ENCODE measurements around the gene LZTS3.
"Not testable (repeated sequence)": the region's sequence is repeated elsewhere in the genome, so short reads cannot be mapped to it uniquely, and the experiment has no call there.

Gene LZTS3

DNA sequence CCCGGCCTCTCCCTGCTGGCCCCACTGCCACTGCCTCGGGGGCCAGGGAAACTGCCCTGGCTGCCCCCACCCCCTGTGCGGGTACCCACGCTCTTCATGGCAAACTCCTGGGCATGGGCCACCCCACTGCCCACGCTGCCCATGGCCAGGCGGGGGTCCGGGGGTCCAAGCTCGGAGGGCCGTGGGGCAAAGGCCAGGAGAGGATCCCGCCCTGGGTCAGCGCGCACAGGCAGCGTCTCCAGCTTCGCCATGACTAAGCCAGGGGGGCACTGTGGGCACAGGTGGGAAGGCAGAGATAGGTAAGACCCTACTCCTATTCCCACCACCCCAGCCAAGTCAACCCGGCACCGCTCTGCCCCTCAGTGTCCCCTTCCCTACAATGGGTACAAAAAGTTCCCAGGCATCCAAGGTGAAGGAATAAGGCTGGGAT lies 6.4 kb downstream of the LZTS3 start:
- no peak for FAIRE-seq

DNA sequence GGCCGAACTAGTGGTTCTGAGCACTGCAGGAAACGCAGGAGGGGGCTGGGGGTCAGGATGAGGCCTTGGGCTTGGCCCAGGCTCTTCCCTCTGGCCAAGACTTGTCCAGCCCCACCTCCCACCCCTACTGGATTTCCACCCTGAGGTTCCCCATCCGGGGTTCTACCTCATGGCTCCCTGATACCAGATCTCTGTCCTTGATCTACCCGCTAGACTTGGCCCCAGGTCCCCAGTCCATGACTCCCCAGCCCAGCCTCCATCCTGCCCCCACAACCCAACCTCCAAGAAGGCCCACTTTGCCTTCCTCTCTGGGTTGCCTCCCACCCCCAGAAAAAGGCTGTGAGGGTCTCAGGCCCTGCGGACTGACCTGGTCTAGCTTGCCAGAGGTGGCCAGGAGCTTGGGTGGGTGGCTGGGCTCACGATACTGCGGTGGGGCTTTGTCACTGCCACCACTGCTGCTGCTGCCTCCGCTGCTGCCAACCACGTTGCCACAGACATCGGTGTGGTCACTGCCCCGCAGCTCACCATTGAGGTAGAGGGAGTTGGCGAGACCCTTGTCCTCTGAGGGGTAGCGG lies 6.9 kb downstream of the LZTS3 start:
- no peak for FAIRE-seq

DNA sequence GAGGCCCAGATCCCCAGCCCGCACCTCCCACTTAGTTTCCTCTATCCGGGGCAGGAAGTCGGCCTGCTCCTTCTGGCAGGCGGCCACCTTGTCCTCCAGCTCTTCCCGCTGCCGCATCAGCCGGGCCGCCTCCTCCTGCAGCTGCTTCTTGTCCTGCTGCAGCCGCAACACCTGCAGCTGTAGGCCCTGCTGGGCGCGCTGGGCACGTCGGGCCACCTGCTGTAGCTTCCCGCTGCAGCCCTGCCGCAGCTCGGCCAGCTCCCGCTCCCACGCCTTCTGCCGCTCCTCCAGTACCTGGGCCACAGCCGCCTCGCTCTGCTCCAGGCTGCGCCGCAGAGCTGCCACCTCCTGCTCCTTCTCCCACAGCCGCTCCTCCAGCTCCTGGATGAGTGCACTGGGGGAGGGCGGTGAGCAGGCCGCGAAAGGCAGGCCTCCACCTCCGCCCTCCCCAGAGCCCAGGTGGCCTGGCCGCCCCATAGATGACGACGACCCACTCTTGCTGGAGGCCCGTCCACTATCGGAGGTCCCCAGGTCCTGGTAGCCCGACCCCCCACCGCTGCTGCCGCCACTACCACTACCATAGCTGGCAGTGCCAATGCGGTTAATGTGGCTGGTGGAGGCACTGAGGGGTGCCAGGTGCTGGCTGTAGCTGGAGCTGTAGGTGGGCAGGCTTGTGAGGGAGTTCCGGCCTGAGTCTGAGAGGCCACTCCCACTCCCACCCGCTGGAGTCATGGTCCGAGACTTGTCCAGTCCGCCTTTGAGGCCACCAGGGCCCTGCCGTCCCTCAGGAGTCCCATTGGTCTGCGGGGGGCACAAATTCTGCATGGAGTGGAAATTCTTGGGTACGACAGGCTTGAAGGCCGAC lies 7.6 kb downstream of the LZTS3 start:
- FAIRE-seq: no peak

DNA sequence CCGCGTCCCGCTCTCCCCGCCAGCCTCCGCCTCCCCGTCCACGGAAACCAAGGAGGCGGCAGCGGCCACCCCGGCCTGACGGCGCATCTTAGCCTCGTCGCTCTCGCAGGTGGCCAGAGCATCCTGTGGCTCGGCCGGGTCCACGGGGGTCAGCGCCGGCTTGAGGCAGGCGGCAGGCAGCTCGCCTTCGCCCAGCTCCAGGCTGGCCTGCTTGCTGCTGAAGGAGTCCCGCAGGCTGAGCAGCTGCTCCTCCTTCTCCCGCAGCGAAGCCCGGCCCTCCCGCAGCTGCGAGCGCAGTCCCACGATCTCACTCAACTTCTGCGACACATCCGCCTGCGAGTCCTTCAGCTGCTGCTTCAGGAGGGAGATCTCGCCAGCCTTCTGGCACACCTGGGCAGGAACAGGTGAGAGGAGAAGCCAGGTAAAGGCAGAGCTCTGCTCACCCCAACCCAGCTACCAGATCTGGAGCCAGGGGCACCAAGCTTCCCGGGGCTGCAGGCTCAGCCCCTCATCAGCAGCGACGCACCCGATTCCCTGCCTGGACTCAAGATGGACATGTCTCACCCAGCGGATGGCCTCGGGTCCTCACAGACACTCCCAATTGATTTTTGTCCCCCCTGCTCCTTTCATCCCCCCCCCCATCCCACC lies 8.5 kb downstream of the LZTS3 start:
- no peak for FAIRE-seq

DNA sequence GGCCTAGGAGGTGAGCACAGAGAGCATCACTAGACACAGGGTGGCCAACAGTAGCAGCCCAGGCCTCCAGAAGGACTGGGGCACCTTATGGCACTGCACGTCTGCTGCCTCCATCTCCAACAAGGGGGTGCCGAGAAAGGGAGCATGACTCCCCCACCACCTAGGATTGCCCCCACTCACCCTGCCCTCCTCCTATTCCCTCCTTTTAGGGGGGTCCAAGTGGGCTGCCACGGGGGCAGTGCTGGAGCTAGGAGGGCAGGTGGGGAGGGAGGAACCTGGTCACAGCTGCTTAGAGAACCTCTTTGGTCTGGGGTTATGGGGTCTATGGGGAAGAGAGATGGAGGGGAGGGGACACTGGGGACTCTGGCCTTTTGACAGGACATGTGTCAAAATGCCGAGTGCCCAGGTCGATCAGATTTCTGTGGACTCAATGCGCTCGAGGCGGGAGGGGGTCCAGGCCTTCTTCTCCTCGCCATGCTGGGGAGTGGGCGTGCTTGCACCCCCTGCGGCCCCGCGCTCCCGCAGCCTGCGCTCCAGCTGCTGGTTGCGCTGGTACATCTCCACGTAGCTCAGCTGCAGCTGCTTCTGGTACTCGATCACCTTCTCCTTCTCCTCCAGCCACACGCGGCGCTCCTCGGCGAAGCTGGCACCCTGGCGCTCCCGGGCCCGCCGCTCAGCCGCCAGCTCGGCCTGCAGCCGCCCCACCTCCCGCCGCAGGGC lies 9.1 kb downstream of the LZTS3 start:
- FAIRE-seq: no peak

DNA sequence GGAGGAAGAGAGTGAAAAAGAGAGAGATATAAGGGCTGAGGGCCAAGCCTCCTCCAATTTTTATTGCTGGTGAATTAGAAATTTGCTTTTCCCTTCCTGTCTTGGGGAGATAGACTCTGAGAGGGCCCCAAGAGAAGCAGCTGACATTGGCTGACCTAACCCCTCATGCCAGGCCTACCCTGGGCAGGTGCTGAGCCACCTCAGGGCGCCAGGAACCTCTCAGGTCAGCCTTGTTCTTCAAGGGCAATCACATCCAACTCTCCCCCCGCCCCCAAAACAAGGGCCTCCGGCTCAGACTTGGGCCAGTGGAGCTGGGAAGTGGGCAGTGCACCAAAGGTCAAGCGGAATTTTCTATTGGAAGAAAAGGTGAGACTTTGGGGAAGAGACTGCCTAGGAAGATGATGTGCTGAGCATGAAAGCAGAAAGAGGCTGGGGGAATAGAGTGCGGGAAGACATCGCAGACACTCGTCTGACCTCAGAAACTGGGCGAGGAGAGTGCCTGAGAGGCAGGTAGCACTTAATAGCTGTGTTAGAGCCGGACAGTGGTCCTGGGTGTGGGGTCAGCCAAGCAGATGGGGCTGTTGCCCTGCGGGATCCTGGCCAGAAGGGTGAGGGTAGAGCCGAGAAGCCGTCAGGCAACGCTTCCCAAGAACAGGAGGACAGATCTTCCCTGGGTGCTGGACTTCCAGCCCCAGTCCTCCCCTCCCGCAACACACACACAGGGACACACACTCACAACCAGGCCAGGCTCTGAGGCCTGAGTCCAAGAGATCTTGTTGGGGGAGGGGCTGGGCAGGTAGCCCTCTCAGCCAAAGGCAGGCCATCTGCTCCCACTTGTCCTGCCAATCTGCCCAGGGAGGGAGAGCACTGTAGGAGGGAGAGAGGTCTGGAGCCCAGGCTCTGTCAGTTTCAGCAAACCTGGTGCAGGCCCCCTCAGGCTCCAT lies 10.0 kb downstream of the LZTS3 start:
- no peak for FAIRE-seq

DNA sequence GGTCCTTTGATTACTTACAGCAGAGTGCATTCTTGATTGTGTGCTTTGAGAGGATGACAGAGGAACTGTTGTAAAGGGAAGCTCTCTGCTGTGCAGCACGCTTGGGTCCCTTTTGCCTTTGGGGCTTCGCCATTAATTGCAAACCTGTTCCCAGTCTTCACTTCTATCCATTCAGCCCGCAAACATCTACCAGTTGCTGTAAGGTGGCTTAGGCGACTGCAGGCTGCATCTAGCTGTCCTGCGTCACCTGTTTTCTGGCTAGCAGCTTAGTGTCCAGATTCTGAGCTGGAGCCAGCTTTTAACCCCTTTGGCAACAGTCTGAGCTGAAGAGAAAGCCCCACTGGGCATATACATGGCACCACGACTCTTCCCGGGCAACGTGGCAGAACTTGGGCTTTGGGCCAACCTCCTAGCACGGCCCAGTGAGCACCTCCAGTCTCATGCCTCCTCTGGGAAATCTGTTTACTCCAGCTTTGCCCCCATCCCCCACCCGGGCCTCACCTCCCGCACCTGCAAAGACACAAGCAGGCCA lies 11.2 kb downstream of the LZTS3 start:
- FAIRE-seq: no peak

DNA sequence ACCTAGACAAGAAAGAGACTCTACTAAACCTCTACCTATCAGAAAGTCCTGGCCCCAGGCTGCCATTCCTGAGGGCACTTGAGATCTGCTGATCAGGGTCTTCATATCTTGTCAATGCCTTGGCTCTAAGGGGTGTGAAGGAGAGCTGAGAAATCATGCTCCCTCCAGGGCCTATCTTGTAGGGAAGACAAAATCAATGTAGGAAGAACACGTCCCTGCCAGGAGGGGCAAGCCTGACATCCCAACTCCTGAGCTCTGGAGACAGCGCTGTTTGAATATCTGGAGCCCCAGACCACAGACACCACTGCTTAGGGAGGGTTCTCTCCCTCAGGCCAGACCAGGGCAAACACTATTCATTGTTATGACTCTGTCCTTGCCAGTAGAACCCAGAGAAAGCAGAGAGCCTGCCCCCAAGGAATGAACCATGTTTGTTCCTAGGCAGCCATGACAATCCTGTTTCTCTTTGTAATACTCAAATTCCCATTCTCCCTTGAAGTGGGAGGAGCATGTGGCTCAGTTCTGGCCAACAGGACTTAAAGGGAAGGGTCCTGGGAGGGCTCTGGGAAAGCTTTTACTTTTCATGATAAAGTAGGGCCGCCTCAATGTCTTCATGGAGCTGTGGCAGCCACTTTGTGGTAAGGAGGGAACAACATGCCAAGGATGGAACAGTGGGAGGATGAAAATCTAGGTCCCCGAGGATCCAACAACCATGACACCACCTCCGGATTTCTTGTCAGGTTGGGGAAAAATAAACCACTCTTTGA lies 11.9 kb downstream of the LZTS3 start:
- no peak for FAIRE-seq

DNA sequence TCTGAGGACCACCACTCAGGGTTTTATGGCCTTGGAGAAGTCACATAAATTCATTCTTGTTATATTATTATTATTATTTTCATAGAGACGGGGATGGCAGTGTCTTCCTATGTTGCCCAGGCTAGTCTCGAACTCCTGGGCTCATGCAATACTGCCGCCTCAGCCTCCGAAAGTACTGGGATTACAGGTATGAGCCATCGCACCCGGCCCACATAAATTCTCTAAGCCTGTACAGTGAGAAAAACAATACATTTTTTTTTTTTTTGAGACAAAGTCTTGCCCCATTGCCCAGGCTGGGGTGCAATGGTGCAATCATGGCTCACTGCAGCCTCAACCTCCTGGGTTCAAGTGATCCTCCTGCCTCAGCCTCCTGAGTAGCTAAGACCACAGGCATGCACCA lies 12.9 kb downstream of the LZTS3 start:
- FAIRE-seq: no peak

DNA sequence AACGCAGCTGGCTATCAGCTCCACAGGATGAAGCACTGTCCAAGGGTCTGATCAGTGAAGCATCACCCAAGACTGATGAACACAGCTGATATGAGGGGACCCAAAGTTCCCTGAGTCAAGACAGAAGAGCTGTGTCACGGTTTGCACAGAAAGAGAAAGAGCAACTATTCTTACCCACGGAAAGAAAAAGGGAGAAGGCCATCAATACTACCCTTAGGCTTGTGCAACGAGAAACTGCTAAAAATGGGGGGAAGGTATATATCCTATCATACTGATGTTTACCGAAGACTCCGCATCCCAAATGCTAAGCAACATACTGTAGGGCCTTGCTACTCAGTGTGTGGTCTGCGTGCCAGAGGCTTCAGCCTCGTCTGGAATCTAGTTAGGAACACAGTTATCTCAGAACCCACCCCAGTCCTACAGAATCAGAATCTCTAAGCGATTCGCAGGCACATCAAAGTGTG lies 14.3 kb downstream of the LZTS3 start:
- no peak for FAIRE-seq

DNA sequence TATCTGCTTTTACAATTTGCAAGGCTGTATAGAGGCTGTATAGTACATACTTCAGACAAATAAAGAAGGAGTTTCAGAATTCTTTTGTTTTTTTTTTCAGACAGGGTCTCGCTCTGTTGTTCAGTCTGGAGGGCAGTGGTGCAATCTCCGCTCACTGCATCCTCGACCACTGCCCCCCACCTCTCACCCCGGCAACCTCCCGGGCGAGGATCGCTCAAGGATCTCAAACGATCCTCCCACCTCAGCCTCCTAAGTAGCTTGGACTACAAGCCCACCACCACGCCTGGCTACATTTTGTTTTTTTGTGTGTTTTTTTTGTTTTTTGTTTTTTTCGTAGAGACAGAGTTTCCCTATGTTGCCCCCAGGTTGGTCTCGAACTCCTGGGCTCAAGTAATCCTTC lies 15.5 kb downstream of the LZTS3 start:
- FAIRE-seq: no peak

DNA sequence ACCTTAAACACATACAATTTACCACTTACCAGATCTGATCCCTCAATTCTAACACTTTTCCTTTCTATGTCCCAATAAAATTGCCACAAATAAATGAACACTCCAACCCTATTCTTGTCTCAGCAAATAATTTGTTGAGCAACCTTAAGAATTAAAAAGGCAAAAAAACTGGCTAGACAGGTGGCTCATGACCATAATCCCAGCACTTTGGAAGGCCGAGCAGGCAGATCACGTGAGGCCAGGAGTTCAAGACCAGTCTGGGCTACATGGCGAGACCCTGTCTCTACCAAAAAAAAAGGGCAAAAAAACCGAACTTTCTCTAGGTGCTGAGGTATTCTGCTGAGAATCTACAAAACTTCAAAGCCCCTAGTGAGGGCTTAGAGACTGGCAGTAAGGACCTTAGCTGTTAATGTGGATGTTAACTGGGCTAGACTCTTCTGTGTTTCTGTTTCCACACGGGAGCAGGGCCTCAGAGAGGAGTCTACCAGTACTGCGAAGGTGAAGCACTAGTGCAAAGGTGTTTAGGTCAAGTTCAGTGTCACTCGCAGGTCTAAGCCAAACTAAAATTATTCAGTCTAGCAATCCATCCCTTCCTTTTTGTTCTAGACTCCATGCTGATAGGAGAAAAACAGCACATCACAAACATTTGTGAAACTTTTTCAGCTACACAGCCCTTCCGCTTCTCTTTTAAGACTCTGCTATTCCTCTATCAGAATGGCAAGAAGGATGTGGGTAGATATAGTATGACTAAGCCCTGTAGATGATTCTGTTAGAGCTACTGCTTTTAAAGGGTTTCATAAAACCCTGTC lies 16.3 kb downstream of the LZTS3 start:
- no peak for FAIRE-seq

DNA sequence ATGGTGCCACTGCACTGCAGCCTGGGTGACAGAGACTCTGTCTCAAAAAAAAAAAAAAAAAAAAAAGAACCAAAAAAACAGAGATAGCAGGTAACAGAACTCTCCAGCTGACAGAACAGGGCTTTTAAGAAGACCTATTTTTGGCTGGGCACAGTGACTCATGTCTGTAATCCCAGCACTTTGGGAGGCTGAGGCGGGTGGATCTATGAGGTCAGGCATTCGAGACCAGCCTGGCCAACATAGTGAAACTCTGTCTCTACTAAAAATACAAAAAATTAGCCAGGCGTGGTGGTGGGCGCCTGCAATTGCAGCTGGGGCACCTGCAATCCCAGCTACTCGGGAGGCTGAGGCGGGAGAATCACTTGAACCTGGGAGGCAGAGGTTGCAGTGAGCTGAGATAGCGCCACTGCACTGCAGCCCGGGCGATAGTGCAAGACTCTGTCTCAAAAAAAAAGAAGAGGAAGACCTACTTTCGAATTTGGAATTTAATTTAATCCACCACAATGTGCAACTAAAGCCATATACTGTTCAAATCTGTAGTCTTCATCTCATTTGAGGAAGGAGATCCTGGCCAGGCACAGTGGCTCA lies 21.2 kb downstream of the LZTS3 start:
- not testable (repeated sequence) for FAIRE-seq

DNA sequence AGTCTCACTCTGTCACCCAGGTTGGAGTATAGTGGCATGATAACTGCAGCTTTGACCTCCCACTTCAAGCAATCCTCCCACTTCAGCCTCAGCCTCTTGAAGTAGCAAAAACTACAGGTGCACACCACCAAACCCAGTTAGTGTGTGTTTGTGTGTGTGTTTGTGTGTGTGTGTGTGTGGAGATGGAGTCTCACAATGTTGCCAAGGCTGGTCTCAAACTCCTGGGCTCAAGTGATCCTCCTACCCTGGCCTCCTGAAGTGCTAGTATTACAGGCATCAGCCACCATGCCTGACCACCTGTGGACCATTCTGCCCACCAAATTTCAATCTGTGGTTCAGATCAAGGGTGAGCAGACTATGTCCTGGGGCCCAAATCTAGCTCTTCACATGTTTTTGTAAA lies 22.4 kb downstream of the LZTS3 start:
- no peak for FAIRE-seq

DNA sequence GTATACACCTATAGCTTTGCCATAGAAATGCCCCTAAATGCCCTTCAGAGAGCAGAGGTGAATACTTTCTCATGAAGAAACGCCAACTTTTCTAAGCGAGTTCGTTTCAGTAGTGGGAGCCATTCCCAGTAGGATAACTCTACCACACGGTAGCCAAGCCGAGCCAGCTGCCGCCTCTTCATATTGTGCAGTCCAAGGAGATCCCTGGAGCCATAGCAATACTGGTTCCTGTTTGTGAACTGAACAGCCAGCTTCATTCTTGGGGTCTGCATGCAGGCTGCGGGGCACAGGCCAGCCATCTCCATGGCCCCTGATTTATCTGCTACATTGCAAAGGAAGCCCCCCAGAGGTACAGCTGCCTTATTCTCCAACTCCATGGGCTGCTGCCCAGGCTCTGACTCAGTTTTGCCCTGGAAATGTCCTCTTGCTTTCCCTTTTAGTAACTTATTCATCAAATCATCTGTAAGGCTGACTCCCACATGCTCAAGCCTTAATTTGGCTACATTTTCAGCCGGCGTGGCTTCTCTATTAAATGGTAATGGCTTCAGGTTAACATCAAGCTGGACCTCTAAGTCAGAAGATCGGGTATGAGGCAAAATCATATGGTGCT lies 26.5 kb downstream of the LZTS3 start:
- FAIRE-seq: no peak

DNA sequence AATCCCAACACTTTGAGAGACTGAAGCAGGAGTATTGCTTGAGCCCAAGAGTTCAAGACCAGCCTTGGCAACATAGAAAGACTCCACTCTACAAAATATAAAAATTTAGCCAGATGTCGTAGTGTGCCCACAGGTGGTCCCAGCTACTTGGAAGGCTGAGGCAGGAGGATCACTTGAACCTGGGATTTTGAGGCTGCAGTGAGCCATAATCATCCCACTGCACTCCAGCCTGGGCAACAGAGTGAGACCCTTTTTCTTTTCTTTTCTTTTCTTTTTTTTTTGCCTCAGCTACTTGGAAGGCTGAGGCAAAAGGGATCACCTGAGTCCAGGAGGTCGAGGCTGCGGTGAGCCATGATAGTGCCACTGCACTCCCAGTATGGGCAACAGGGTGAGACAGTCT lies 31.6 kb downstream of the LZTS3 start:
- FAIRE-seq: no peak

DNA sequence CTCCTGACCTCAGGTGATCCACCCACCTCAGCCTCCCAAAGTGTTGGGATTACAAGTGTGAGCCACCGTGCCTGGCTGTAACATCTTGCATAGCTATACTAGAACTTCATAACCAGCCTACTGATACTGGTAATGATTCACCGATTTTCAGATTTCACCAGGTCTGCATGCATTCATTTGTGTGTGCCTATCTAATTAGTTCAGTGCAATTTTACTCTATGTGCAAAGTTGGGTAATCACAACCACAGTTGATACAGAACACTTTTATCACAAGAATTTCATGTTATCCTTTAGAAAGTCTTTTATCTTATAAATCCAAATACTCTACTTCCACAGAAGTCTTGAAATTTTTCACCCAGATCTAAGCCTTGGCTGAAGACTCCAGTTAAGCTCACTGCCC lies 35.9 kb downstream of the LZTS3 start:
- no peak for FAIRE-seq

DNA sequence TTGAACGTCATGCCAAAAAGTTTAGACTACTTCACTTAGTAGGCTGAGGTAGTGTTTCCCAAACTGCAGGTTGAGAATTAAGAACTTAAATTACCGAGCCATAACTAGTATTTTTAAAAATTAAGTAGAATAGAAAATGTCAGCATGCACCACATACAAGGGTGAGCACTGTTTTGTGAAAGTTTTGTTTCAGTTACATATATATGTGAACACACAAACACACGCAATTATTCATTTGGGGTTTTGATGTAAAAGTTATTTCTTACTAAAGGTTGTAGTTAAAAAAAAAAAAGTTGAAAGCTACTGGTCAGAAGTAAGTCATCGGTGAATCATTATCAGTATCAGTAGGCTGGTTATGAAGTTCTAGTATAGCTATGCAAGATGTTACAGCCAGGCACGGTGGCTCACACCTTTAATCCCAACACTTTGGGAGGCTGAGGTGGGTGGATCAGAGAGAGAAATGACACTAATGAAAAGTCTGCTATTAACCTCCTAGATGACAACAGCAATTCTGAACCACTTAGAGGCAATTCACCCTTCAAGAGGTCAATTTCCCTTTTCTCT lies 37.8 kb downstream of the LZTS3 start:
- FAIRE-seq: no peak

DNA sequence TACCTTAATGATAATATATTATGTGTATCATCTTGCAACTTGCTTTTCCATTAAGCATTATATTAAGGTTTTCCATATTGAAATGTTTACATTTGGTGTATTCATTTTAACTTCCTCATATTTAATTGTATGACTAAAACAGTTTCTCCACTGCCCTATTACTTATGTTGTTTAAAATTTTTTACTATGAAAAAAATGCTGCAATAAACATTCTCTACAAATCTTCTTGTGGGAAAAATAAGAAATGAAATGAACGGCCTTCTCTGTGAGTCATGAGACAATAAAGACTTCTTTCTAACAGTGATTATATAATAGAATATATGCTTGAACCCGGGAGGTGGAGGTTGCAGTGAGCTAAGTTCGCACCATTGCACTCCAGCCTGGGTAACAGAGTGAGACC lies 39.2 kb downstream of the LZTS3 start:
- no peak for FAIRE-seq
